Stomach (tissue), 4 donors: ENCODE measurements around the gene NT5DC4.

ENCODE experiments used
- EP300 ChIP-seq: sonication (generic); formaldehyde crosslinking; IDR thresholded peaks from one replicate; pipeline ENCODE4 v1.6.1; 2017; ENCODE audit warnings: antibody characterized with exemption
- POLR2A ChIP-seq, 4 donors: fragments of 450-650 bp; IDR thresholded peaks; one replicate each; pipeline ENCODE4 v1.6.1; 2016; ENCODE audit warnings: antibody characterized with exemption in 4 of 4, control low read depth in 2 of 4, mild to moderate bottlenecking in 1 of 4, moderate library complexity in 1 of 4

DNA sequence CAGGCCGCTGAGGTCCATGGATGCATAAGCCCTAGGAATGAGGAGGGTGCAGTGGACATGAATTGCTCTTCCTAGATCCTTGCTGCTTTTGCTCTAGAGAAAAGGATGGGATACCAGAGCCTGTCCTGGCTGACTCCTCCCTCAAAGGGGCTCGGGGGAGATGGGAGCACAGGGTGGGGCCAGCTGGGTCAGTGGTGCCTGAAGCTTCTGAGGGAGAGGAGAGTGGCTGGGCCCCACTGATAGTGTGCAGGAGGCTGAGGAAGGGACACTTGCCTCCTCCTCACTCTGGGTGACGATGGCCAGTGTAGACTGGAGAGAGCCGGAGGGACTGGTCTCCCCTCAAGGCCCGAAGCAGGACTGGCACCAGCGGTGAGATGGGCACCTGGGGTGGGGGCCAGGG is at the start of gene NT5DC4:
- TF ChIP-seq EP300 (no peak), POLR2A (IDR thresholded peaks at IDR 0.05) (no peak)
